IPS-NIHi7 (cell line): ENCODE results near the gene PLD5.
"Not testable (repeated sequence)": the region's sequence is repeated elsewhere in the genome, so short reads cannot be mapped to it uniquely, and the experiment has no call there.

ENCODE experiments used
- DNase-seq: peaks from one replicate; pipeline ENCODE4 v3.0.0; 2012; ENCODE audit warnings: mixed read lengths; ENCODE audit errors: extremely low spot score

The PLD5 gene

GRCh38 chr1:242178436-242178835 lies 346.1 kb downstream of the PLD5 start:
- DNase-seq: no peak

GRCh38 chr1:242162140-242162539 lies 362.4 kb downstream of the PLD5 start:
- no peak for DNase-seq

GRCh38 chr1:242147096-242147976 lies 377.2 kb downstream of the PLD5 start:
- no peak for DNase-seq

GRCh38 chr1:242146652-242147051 lies 377.8 kb downstream of the PLD5 start:
- DNase-seq: no peak

- DNase-seq: no peak
Measured at GRCh38 chr1:242140836-242141235, 383.7 kb downstream of the PLD5 start.

- DNase-seq: no peak
Measured at GRCh38 chr1:242139986-242140385, 384.5 kb downstream of the PLD5 start.

GRCh38 chr1:242139442-242139841 lies 385.1 kb downstream of the PLD5 start:
- no peak for DNase-seq

GRCh38 chr1:242133796-242134195 lies 390.7 kb downstream of the PLD5 start:
- no peak for DNase-seq

GRCh38 chr1:242133351-242133750 lies 391.1 kb downstream of the PLD5 start:
- DNase-seq: no peak

GRCh38 chr1:242132121-242132817 lies 392.2 kb downstream of the PLD5 start:
- no peak for DNase-seq

GRCh38 chr1:242128951-242129502 lies 395.5 kb downstream of the PLD5 start:
- DNase-seq: peak; percentile 59

- no peak for DNase-seq
Measured at GRCh38 chr1:242120432-242120831, 404.1 kb downstream of the PLD5 start.

GRCh38 chr1:242100921-242101320 lies 423.6 kb downstream of the PLD5 start:
- DNase-seq: no peak

GRCh38 chr1:242097283-242097682 lies 427.2 kb downstream of the PLD5 start:
- not testable (repeated sequence) for DNase-seq

- no peak for DNase-seq
Measured at GRCh38 chr1:242093116-242093515, 431.4 kb downstream of the PLD5 start.

GRCh38 chr1:242089911-242090310 lies 434.6 kb downstream of the PLD5 start:
- DNase-seq: no peak

- DNase-seq: no peak
Measured at GRCh38 chr1:242088875-242089274, 435.6 kb downstream of the PLD5 start.

- no peak for DNase-seq
Measured at GRCh38 chr1:242086706-242087105, 437.8 kb downstream of the PLD5 start.

GRCh38 chr1:242086093-242086492 lies 438.4 kb downstream of the PLD5 start:
- no peak for DNase-seq

- no peak for DNase-seq
Measured at GRCh38 chr1:242083742-242084141, 440.8 kb downstream of the PLD5 start.

- DNase-seq: no peak
Measured at GRCh38 chr1:242081446-242081845, 443.1 kb downstream of the PLD5 start.

- no peak for DNase-seq
Measured at GRCh38 chr1:242065813-242066212, 458.7 kb downstream of the PLD5 start.

GRCh38 chr1:242062271-242062670 lies 462.2 kb downstream of the PLD5 start:
- DNase-seq: no peak
